ENCODE results near the gene IFNA21.
"Not testable (repeated sequence)": the region's sequence is repeated elsewhere in the genome, so short reads cannot be mapped to it uniquely, and the experiment has no call there.

Gene IFNA21

DNA sequence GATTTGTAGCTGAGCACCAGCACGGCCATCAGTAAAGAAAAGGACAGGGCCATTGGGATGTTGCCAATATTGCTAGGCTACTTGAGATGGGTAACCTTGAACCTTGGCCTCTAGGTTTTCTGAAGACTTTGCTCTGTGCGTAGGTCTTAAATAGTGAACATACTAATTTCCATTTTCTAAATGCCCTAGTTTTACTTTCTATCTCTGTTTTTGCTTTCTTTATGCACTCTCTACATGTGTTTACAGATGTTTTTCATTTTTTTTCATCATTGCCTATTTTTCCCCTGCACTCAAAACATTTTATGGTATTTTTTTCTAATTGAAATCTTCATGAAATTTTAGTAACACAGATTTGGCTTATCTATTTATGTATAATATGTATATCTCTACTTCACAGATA is at the start of gene IFNA21:
TSS of gene IFNA21 (minus strand) at position 101 of the 400 bp plus-strand sequence. CDS start at position 53, 48 bp downstream.
- not testable (repeated sequence) for DNase-seq (ENCODE audit: low read depth in 3 of 3)

GRCh38 chr9:21213411-21214326 is 47.2 kb upstream of the IFNA21 start:
- not testable (repeated sequence) for DNase-seq (ENCODE audit: low read depth in 3 of 3)

DNA sequence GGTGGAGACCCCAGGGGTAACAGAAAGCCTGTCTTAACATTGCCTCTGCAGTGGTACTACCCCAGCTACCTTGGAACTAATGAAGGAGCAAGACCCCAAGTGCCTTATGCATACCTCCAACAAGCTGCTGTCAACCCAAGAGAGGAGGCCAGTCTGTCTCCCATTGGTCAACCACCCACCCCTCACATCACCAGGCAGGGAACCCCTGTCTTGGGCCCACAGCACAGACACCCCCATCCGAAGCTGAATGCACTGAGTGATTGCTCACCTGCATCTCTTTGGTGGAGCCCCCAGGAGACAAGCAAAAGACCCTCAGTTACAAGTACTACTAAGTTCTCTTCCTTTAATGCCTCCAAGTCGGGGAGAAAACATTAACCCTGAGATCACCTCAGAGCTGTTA is 45.7 kb upstream of the IFNA21 start:
- not testable (repeated sequence) for DNase-seq (ENCODE audit: low read depth in 3 of 3)

DNA sequence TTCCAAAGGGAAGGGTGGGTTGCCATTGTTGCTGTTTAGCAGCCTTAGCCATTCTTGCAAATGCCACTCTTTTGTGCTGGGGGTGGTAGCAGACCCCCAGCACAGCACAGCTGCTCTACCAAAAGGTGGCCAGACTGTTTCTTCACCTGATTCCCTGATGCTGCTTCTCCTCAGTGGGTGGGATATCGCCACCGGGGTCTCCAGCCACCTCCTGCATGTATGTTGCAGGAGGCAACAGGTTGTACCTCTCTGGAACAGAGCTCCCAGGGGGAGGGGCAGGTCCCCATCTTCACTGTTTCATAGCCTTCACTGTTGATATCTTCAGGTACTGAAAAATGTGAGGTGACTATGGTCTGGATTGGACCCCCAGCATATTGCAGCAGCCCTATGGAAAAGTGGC is 44.3 kb upstream of the IFNA21 start:
- DNase-seq (ENCODE audit: low read depth in 3 of 3), result not testable (repeated sequence)

DNA sequence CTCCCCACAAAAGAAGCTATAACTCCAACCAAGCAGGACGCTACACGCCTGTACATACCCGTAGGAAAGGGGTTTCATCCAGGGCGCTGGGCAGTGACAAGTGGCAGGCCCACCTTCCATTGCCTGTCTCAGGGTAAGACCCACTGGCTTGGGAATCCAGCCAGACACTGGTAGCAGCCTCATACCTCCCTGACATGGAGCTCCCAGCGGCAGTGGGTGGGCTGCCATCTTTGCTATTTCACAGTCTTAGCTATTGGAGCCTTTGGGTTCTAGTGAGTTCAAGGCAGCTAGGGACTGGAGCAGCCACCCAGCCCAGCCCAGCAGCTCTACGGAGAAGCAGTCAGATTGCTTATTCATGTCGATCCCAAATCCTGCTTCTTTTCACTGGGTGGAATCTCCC is 43.9 kb upstream of the IFNA21 start:
- DNase-seq (ENCODE audit: low read depth in 3 of 3), result no peak

- not testable (repeated sequence) for DNase-seq (ENCODE audit: low read depth in 3 of 3)
Measured at GRCh38 chr9:21207043-21207442, 40.6 kb upstream of the IFNA21 start, which contains the start of gene IFNA10. TSS of gene IFNA10 (minus strand) at chr9:21207143. CDS start at chr9:21207097, 46 bp downstream.

DNA sequence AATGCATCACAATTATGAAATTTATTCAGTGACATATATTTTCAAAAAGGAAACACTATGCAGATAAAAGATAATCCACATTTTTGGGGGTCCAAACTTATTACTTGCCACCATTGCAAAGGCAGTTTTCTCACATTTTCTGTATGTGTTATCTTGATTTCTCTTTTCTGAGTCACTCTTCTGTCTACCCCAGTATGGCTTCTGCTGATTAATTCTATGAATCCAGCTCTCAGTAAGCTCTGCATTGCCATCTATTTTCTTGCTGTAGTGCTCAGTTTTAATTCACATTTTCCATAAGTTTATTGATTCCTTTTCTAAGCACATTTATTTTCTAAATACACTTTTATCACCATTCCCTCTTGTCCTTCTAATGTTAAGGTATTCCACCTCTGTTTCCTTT is 38.7 kb upstream of the IFNA21 start:
- no peak for DNase-seq (ENCODE audit: low read depth in 3 of 3)

GRCh38 chr9:21202105-21202504 is 35.6 kb upstream of the IFNA21 start, which contains the start of gene IFNA7:
TSS of gene IFNA7 (minus strand) at chr9:21202205. CDS start at chr9:21202165, 40 bp downstream.
- not testable (repeated sequence) for DNase-seq (ENCODE audit: low read depth in 3 of 3)

GRCh38 chr9:21194867-21195776 is 28.7 kb upstream of the IFNA21 start:
- peak in 1 of 3 experiments; percentile 2 for DNase-seq (ENCODE audit: low read depth in 3 of 3)

GRCh38 chr9:21187487-21187886 is 21.0 kb upstream of the IFNA21 start, which contains the start of gene IFNA4:
TSS of gene IFNA4 (minus strand) at chr9:21187587. CDS start at chr9:21187531, 56 bp downstream.
- DNase-seq (ENCODE audit: low read depth in 3 of 3), result not testable (repeated sequence)

- DNase-seq (ENCODE audit: low read depth in 3 of 3), result not testable (repeated sequence)
Measured at GRCh38 chr9:21182810-21183736, 16.6 kb upstream of the IFNA21 start.

- DNase-seq (ENCODE audit: low read depth in 3 of 3), result no peak
Measured at GRCh38 chr9:21174671-21175070, 8.2 kb upstream of the IFNA21 start.

GRCh38 chr9:21172156-21172555 is 5.7 kb upstream of the IFNA21 start:
- DNase-seq (ENCODE audit: low read depth in 3 of 3), result no peak

- no peak for DNase-seq (ENCODE audit: low read depth in 3 of 3)
Measured at GRCh38 chr9:21171351-21171750, 4.9 kb upstream of the IFNA21 start.

- DNase-seq (ENCODE audit: low read depth in 3 of 3), result no peak
Measured at GRCh38 chr9:21165516-21165915, 944 bp downstream of the IFNA21 start.

DNA sequence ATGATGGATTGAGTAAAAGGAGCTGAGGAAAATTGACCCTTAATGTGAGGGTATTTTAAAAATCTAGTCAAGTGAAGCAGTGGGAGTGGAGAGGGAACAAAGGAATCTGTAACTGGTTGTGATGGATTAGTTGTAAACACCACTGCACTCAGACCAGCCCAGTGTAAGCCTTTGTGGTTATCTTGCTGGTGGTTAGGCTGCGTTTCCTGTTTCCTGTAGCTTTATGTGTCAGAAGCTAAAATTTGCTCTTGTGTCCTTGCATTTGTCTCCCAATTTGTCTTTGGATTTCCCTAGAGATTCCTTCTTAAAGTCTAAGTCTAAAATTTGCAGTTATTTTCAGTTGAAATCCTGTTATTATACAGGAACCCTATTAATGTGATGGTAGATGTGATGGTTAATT is 6.3 kb downstream of the IFNA21 start:
- DNase-seq (ENCODE audit: low read depth in 3 of 3), result no peak

DNA sequence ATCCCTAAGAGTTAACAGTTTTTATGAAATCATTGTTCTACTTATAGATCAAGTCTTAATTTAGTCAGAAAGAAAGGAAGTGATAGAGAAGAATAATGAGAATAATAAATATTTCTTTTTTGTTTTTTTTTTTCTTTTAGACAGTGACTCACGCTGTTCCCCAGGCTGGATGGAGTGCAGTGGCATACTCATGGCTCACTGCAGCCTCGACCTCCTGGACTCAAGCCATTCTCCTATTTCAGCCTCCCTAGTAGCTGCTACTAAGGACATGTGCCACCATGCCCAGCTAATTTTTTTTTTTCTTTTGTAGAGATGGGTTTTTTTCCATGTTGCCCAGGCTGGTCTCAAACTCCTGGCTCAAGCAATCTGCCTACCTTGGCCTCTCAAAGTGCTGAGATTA is 11.0 kb downstream of the IFNA21 start:
- no peak for DNase-seq (ENCODE audit: low read depth in 3 of 3)

DNA sequence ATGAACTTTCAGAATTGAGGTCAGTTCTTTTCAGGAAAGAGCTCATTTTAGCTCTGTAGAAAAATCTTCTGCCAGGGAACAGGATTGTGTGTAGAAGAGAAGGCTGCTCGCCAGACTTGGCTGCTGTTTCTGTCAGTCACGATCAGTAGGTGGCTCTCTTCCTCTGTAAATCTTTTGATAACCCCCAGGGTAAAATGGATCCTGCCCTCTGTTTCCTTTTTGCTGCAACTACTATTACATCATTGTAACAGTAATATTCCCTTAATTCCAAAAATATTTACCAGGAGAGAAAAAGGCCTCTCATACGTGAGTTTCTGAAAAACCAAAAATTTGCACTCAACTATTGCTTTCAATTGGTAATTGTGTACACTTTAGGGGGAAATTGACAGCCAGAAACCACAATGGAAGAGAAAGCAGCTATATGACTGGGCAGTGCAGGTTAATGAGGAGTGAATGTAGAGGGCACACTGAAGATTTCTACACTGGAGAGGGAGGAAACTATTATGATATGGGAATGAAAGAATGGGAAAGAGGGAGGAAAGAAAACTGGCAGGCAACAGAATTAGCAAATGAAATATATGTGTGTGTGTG is 12.3 kb downstream of the IFNA21 start:
- DNase-seq (ENCODE audit: low read depth in 3 of 3), result no peak

GRCh38 chr9:21153336-21154017 is 13.0 kb downstream of the IFNA21 start:
- no peak for DNase-seq (ENCODE audit: low read depth in 3 of 3)

DNA sequence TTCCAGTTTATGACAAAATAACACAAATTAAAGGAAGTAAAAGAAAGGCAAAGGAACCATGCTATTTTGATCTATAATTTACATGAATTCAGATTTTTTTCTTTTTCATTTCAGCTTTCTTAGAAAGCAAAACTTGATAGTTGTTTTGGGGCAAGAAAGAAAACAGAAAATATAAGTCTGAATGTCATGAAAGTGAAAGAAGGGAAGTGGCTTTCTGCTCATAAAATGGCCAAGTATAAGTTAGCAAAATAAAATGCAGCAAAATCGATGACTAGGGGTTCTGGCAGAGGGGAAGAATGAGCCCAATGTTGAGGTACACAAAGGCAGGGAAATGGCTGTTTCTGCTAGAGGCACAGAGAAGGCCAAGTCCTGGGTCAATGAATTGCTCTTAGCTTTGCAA is 21.9 kb downstream of the IFNA21 start:
- DNase-seq (ENCODE audit: low read depth in 3 of 3), result no peak

Measured in stimulated activated CD4-positive, alpha-beta T cell treated with anti-CD3 and anti-CD28 coated beads, TNF-alpha, amount 100 ng/mL, for 4 hours (primary cell).